Neuron (in vitro differentiated cells): Measurements from ENCODE around the gene GPR15LG.

Experiments used
- H2AFZ ChIP-seq: one replicate; pipeline ENCODE4 v1.6.1; 2013; ENCODE audit warnings: low read depth, mild to moderate bottlenecking, inconsistent platforms, low read length, moderate library complexity
- H3K27me3 ChIP-seq: one replicate; pipeline ENCODE4 v1.6.1; 2013; ENCODE audit warnings: low read length; ENCODE audit not compliant: insufficient read depth
- H3K36me3 ChIP-seq: one replicate; pipeline ENCODE4 v1.6.1; 2013; ENCODE audit warnings: low read length; ENCODE audit not compliant: insufficient read depth
- H3K4me1 ChIP-seq: one replicate; pipeline ENCODE4 v1.6.1; 2013; ENCODE audit warnings: low read length; ENCODE audit not compliant: insufficient read depth
- H3K4me3 ChIP-seq: 2 replicates; pipeline ENCODE4 v1.5.1; 2013; ENCODE audit warnings: mild to moderate bottlenecking, low read length, moderate library complexity
- H3K9me3 ChIP-seq: one replicate; pipeline ENCODE4 v1.6.1; 2013; ENCODE audit warnings: low read length

Gene GPR15LG

GRCh38 chr10:84201244-84201606 lies 27.6 kb downstream of the GPR15LG start:
- Histone ChIP-seq H3K27me3 (peaks cover 21% of the 10 kb centered on the region), H3K36me3 (no peaks in the 10 kb centered on the region), H3K9me3 (no peaks in the 10 kb centered on the region), H3K4me1 (no peaks in the 10 kb centered on the region), H3K4me3 (no peak overlapping the region), H2AFZ (no peak overlapping the region)

GRCh38 chr10:84201682-84202081 lies 28.1 kb downstream of the GPR15LG start:
- Histone ChIP-seq H2AFZ (no peak overlapping the region), H3K4me1 (no peaks in the 10 kb centered on the region), H3K27me3 (peaks cover 16% of the 10 kb centered on the region), H3K9me3 (no peaks in the 10 kb centered on the region), H3K36me3 (no peaks in the 10 kb centered on the region), H3K4me3 (no peak overlapping the region)

- Histone ChIP-seq H3K4me3 (no peak overlapping the region), H3K27me3 (peaks cover 10% of the 10 kb centered on the region), H3K9me3 (no peaks in the 10 kb centered on the region), H3K36me3 (no peaks in the 10 kb centered on the region), H2AFZ (no peak overlapping the region), H3K4me1 (no peaks in the 10 kb centered on the region)
Observed at GRCh38 chr10:84202349-84202748, 28.7 kb downstream of the GPR15LG start.

GRCh38 chr10:84204122-84204521 lies 30.5 kb downstream of the GPR15LG start:
- H3K4me1 ChIP-seq = no peaks in the 10 kb centered on the region
- H3K27me3 ChIP-seq = no peaks in the 10 kb centered on the region
- no peak overlapping the region for H3K4me3 ChIP-seq
- H3K36me3 ChIP-seq = no peaks in the 10 kb centered on the region
- H2AFZ ChIP-seq = no peak overlapping the region
- no peaks in the 10 kb centered on the region for H3K9me3 ChIP-seq

- H2AFZ ChIP-seq = no peak overlapping the region
- no peak overlapping the region for H3K4me3 ChIP-seq
- H3K9me3 ChIP-seq = no peaks in the 10 kb centered on the region
- no peaks in the 10 kb centered on the region for H3K27me3 ChIP-seq
- H3K36me3 ChIP-seq = no peaks in the 10 kb centered on the region
- no peaks in the 10 kb centered on the region for H3K4me1 ChIP-seq
Observed at GRCh38 chr10:84204610-84205009, 31.0 kb downstream of the GPR15LG start.

- no peaks in the 10 kb centered on the region for H3K36me3 ChIP-seq
- no peak overlapping the region for H2AFZ ChIP-seq
- H3K4me3 ChIP-seq = no peak overlapping the region
- H3K27me3 ChIP-seq = peaks cover 2% of the 10 kb centered on the region
- no peaks in the 10 kb centered on the region for H3K4me1 ChIP-seq
- no peaks in the 10 kb centered on the region for H3K9me3 ChIP-seq
Observed at GRCh38 chr10:84205049-84205852, 31.6 kb downstream of the GPR15LG start.

GRCh38 chr10:84205853-84206525 lies 32.4 kb downstream of the GPR15LG start:
- Histone ChIP-seq H3K36me3 (no peaks in the 10 kb centered on the region), H3K9me3 (no peaks in the 10 kb centered on the region), H3K4me1 (no peaks in the 10 kb centered on the region), H2AFZ (no peak overlapping the region), H3K4me3 (no peak overlapping the region), H3K27me3 (peaks cover 2% of the 10 kb centered on the region)

GRCh38 chr10:84208023-84208422 lies 34.4 kb downstream of the GPR15LG start:
- no peak overlapping the region for H3K4me3 ChIP-seq
- no peaks in the 10 kb centered on the region for H3K9me3 ChIP-seq
- H3K27me3 ChIP-seq = peaks cover 2% of the 10 kb centered on the region
- H2AFZ ChIP-seq = no peak overlapping the region
- no peaks in the 10 kb centered on the region for H3K36me3 ChIP-seq
- H3K4me1 ChIP-seq = no peaks in the 10 kb centered on the region

- H3K4me1 ChIP-seq = no peaks in the 10 kb centered on the region
- H3K36me3 ChIP-seq = no peaks in the 10 kb centered on the region
- no peaks in the 10 kb centered on the region for H3K9me3 ChIP-seq
- H2AFZ ChIP-seq = no peak overlapping the region
- no peak overlapping the region for H3K4me3 ChIP-seq
- peaks cover 2% of the 10 kb centered on the region for H3K27me3 ChIP-seq
Observed at GRCh38 chr10:84211566-84211965, 38.0 kb downstream of the GPR15LG start.

GRCh38 chr10:84212014-84212413 lies 38.4 kb downstream of the GPR15LG start:
- no peak overlapping the region for H2AFZ ChIP-seq
- no peaks in the 10 kb centered on the region for H3K36me3 ChIP-seq
- peaks cover 4% of the 10 kb centered on the region for H3K27me3 ChIP-seq
- no peak overlapping the region for H3K4me3 ChIP-seq
- H3K4me1 ChIP-seq = no peaks in the 10 kb centered on the region
- H3K9me3 ChIP-seq = no peaks in the 10 kb centered on the region

- no peaks in the 10 kb centered on the region for H3K9me3 ChIP-seq
- peaks cover 10% of the 10 kb centered on the region for H3K27me3 ChIP-seq
- no peaks in the 10 kb centered on the region for H3K4me1 ChIP-seq
- H2AFZ ChIP-seq = no peak overlapping the region
- H3K36me3 ChIP-seq = no peaks in the 10 kb centered on the region
- H3K4me3 ChIP-seq = no peak overlapping the region
Observed at GRCh38 chr10:84213076-84213475, 39.5 kb downstream of the GPR15LG start.

GRCh38 chr10:84214046-84214572 lies 40.5 kb downstream of the GPR15LG start:
- Histone ChIP-seq H3K9me3 (no peaks in the 10 kb centered on the region), H3K4me3 (no peak overlapping the region), H3K27me3 (peaks cover 10% of the 10 kb centered on the region), H2AFZ (no peak overlapping the region), H3K4me1 (no peaks in the 10 kb centered on the region), H3K36me3 (no peaks in the 10 kb centered on the region)

GRCh38 chr10:84214612-84215235 lies 41.1 kb downstream of the GPR15LG start:
- no peak overlapping the region for H3K4me3 ChIP-seq
- no peaks in the 10 kb centered on the region for H3K9me3 ChIP-seq
- no peaks in the 10 kb centered on the region for H3K36me3 ChIP-seq
- no peaks in the 10 kb centered on the region for H3K4me1 ChIP-seq
- no peak overlapping the region for H2AFZ ChIP-seq
- H3K27me3 ChIP-seq = peaks cover 10% of the 10 kb centered on the region
